SK-N-SH treated with all-trans-retinoic acid at 6 μM for 48 hours (cell line): ENCODE data around the gene GUCA2A.

Experiments used
- ATAC-seq: fragments of 200-7000 bp; cut with Tn5 transposase; 3 replicates; pipeline ENCODE4 v1.9.1; 2020; ENCODE audit warnings: mild to moderate bottlenecking, moderate library complexity
- CSDC2 ChIP-seq: fragments of 250-450 bp; sonication (Bioruptor Pico); IDR thresholded peaks from 2 replicates; pipeline ENCODE4 v1.5.0; 2020; ENCODE audit warnings: mild to moderate bottlenecking, moderate library complexity
- GLIS3 ChIP-seq: fragments of 250-450 bp; sonication (Bioruptor Pico); IDR thresholded peaks from 2 replicates; pipeline ENCODE4 v1.5.0; 2020; ENCODE audit warnings: mild to moderate bottlenecking, moderate library complexity
- ISL1 ChIP-seq: fragments of 250-450 bp; sonication (Bioruptor Pico); IDR thresholded peaks from 2 replicates; pipeline ENCODE4 v2.1.2; 2022; ENCODE audit warnings: mild to moderate bottlenecking, moderate library complexity
- OSR1 ChIP-seq: fragments of 250-450 bp; sonication (Bioruptor Pico); IDR thresholded peaks from 2 replicates; pipeline ENCODE4 v1.8.0; 2022; ENCODE audit warnings: moderate library complexity, mild to moderate bottlenecking, inconsistent platforms
- PPARA ChIP-seq: fragments of 250-450 bp; sonication (Bioruptor Pico); IDR thresholded peaks from 2 replicates; pipeline ENCODE4 v1.5.0; 2020; ENCODE audit warnings: mild to moderate bottlenecking, borderline replicate concordance
- TCF4 ChIP-seq: fragments of 250-450 bp; sonication (Bioruptor Pico); IDR thresholded peaks from 2 replicates; pipeline ENCODE4 v1.8.0; 2021; ENCODE audit warnings: mild to moderate bottlenecking, moderate library complexity, borderline replicate concordance
- ZC3H10 ChIP-seq: fragments of 250-450 bp; sonication (Bioruptor Pico); IDR thresholded peaks from 2 replicates; pipeline ENCODE4 v1.5.1; 2021; ENCODE audit warnings: mild to moderate bottlenecking, moderate library complexity
- ZNF70 ChIP-seq: fragments of 450-650 bp; formaldehyde crosslinking; IDR thresholded peaks from 2 replicates; pipeline ENCODE4 v1.5.0; 2020; ENCODE audit warnings: mild to moderate bottlenecking, moderate library complexity
- TF ChIP-seq, protein P1 (sequence below): fragments of 250-450 bp; sonication (Bioruptor Pico); IDR thresholded peaks from 2 replicates; pipeline ENCODE4 v1.5.0; 2020; ENCODE audit warnings: mild to moderate bottlenecking, moderate library complexity
- TF ChIP-seq, protein P2 (sequence below): fragments of 250-450 bp; sonication (Bioruptor Pico); IDR thresholded peaks from 2 replicates; pipeline ENCODE4 v1.8.0; 2021; ENCODE audit warnings: low read depth, mild to moderate bottlenecking, moderate library complexity, borderline replicate concordance
- TF ChIP-seq, protein P3 (sequence below): fragments of 250-450 bp; sonication (Bioruptor Pico); IDR thresholded peaks from 2 replicates; pipeline ENCODE4 v1.8.0; 2020; ENCODE audit warnings: mild to moderate bottlenecking, moderate library complexity, borderline replicate concordance

The GUCA2A gene

DNA sequence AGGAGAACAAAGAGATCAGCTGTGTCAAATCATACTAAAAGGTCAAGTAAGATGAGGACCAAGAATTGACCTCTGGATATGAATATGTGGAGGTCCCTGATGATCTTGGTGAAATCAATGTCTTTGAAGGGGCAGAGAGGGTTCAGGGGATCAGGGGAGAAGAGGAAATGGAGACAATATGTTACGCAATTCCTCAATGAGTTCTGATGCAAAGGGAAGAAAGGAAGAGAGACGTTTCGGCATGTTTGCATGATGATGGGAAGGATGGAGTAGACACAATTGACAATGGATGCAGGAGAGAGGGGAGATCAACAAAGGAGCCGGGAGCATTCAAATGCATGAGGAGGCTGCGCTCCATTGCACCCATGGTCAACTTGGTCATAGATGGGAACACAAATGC, 47.3 kb downstream of the GUCA2A start:
- TF ChIP-seq, protein P1, sequence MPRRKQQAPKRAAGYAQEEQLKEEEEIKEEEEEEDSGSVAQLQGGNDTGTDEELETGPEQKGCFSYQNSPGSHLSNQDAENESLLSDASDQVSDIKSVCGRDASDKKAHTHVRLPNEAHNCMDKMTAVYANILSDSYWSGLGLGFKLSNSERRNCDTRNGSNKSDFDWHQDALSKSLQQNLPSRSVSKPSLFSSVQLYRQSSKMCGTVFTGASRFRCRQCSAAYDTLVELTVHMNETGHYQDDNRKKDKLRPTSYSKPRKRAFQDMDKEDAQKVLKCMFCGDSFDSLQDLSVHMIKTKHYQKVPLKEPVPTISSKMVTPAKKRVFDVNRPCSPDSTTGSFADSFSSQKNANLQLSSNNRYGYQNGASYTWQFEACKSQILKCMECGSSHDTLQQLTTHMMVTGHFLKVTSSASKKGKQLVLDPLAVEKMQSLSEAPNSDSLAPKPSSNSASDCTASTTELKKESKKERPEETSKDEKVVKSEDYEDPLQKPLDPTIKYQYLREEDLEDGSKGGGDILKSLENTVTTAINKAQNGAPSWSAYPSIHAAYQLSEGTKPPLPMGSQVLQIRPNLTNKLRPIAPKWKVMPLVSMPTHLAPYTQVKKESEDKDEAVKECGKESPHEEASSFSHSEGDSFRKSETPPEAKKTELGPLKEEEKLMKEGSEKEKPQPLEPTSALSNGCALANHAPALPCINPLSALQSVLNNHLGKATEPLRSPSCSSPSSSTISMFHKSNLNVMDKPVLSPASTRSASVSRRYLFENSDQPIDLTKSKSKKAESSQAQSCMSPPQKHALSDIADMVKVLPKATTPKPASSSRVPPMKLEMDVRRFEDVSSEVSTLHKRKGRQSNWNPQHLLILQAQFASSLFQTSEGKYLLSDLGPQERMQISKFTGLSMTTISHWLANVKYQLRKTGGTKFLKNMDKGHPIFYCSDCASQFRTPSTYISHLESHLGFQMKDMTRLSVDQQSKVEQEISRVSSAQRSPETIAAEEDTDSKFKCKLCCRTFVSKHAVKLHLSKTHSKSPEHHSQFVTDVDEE, result no peak
- no peak for TF ChIP-seq GLIS3 (CRISPR knock-in tag)
- no peak for TF ChIP-seq OSR1 (CRISPR knock-in tag)
- TF ChIP-seq, protein P2, sequence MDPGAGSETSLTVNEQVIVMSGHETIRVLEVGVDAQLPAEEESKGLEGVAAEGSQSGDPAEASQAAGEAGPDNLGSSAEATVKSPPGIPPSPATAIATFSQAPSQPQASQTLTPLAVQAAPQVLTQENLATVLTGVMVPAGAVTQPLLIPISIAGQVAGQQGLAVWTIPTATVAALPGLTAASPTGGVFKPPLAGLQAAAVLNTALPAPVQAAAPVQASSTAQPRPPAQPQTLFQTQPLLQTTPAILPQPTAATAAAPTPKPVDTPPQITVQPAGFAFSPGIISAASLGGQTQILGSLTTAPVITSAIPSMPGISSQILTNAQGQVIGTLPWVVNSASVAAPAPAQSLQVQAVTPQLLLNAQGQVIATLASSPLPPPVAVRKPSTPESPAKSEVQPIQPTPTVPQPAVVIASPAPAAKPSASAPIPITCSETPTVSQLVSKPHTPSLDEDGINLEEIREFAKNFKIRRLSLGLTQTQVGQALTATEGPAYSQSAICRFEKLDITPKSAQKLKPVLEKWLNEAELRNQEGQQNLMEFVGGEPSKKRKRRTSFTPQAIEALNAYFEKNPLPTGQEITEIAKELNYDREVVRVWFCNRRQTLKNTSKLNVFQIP, result no peak
- TF ChIP-seq ZC3H10 (CRISPR knock-in tag), result no peak
- no peak for TF ChIP-seq CSDC2 (CRISPR knock-in tag)
- TF ChIP-seq ZNF70 (CRISPR knock-in tag), result no peak
- no peak for TF ChIP-seq TCF4 (CRISPR knock-in tag)
- no peak for TF ChIP-seq ISL1 (CRISPR knock-in tag)
- no peak for ATAC-seq

DNA sequence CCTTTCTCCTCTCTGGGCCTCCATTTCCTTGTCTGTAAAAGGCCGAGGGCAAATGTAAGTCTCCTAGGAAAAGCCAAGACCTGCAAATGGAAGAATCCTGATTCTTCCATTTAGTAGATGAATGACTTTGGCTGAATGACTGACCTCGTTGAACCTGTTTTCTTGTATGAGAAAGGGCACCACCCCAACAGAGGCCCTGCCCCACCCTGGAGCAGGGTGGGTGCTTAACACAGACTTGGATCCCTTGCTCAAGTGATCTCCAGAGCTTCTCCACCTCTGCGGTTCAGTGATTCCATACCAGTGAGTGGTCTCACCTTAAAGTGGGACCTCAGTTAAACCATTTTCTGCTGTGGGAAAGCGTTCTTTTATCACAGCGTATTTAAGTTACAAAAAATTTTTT, 50.3 kb downstream of the GUCA2A start:
- ATAC-seq, result no peak
- TF ChIP-seq, protein P3, sequence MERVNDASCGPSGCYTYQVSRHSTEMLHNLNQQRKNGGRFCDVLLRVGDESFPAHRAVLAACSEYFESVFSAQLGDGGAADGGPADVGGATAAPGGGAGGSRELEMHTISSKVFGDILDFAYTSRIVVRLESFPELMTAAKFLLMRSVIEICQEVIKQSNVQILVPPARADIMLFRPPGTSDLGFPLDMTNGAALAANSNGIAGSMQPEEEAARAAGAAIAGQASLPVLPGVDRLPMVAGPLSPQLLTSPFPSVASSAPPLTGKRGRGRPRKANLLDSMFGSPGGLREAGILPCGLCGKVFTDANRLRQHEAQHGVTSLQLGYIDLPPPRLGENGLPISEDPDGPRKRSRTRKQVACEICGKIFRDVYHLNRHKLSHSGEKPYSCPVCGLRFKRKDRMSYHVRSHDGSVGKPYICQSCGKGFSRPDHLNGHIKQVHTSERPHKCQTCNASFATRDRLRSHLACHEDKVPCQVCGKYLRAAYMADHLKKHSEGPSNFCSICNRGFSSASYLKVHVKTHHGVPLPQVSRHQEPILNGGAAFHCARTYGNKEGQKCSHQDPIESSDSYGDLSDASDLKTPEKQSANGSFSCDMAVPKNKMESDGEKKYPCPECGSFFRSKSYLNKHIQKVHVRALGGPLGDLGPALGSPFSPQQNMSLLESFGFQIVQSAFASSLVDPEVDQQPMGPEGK, result no peak
- no peak for TF ChIP-seq PPARA (CRISPR knock-in tag)
